ENCODE data around the gene F5.

The F5 gene

GRCh38 chr1:169585181-169585580 is 1.1 kb downstream of the F5 start:
- DNase-seq (ENCODE audit: low read depth, low spot score), result no peak
- no peak overlapping the region for H3K4me3 ChIP-seq (ENCODE audit: low read depth, low read length)
- ChIA-PET CTCF (no interaction called here), POLR2A (no interaction called here)
- no peak for TF ChIP-seq CTCF (IDR thresholded peaks at IDR 0.05; ENCODE audit: insufficient read depth, low read length, missing control alignments)

- TF ChIP-seq CTCF (IDR thresholded peaks at IDR 0.05; ENCODE audit: insufficient read depth, low read length, missing control alignments), result no peak
- no peak overlapping the region for H3K4me3 ChIP-seq (ENCODE audit: low read depth, low read length)
- CTCF ChIA-PET, result no interaction called here
- no peak for DNase-seq (ENCODE audit: low read depth, low spot score)
- POLR2A ChIA-PET, result no interaction called here
Measured at GRCh38 chr1:169584483-169585144, 1.7 kb downstream of the F5 start.

- CTCF ChIA-PET, result no interaction called here
- POLR2A ChIA-PET, result no interaction called here
- no peak for DNase-seq (ENCODE audit: low read depth, low spot score)
- no peak for TF ChIP-seq CTCF (IDR thresholded peaks at IDR 0.05; ENCODE audit: insufficient read depth, low read length, missing control alignments)
- H3K4me3 ChIP-seq (ENCODE audit: low read depth, low read length), result no peak overlapping the region
Measured at GRCh38 chr1:169577981-169578738, 8.1 kb downstream of the F5 start.

GRCh38 chr1:169576935-169577331 is 9.3 kb downstream of the F5 start:
- CTCF ChIA-PET, result no interaction called here
- TF ChIP-seq CTCF (IDR thresholded peaks at IDR 0.05; ENCODE audit: insufficient read depth, low read length, missing control alignments), result no peak
- POLR2A ChIA-PET, result no interaction called here
- no peak overlapping the region for H3K4me3 ChIP-seq (ENCODE audit: low read depth, low read length)
- no peak for DNase-seq (ENCODE audit: low read depth, low spot score)

- DNase-seq (ENCODE audit: low read depth, low spot score), result no peak
- H3K4me3 ChIP-seq (ENCODE audit: low read depth, low read length), result no peak overlapping the region
- no peak for TF ChIP-seq CTCF (IDR thresholded peaks at IDR 0.05; ENCODE audit: insufficient read depth, low read length, missing control alignments)
- CTCF ChIA-PET, result no interaction called here
- POLR2A ChIA-PET, result no interaction called here
Measured at GRCh38 chr1:169576241-169576934, 9.9 kb downstream of the F5 start.

- ChIA-PET CTCF (no interaction called here), POLR2A (no interaction called here)
- no peak overlapping the region for H3K4me3 ChIP-seq (ENCODE audit: low read depth, low read length)
- no peak for DNase-seq (ENCODE audit: low read depth, low spot score)
- TF ChIP-seq CTCF (IDR thresholded peaks at IDR 0.05; ENCODE audit: insufficient read depth, low read length, missing control alignments), result no peak
Measured at GRCh38 chr1:169574336-169574735, 11.9 kb downstream of the F5 start.
